Hepatocyte (in vitro differentiated cells): ENCODE measurements around the gene CD44. TPM values are rescaled to one million over a fixed set of nuclear protein-coding genes. Genes with fewer than 3 reads are reported as not detected.

ENCODE experiments used
- DNase-seq: peaks from one replicate; pipeline ENCODE4 v3.0.0-alpha.2; 2016; ENCODE audit warnings: low spot score
- H2AFZ ChIP-seq: fragments of 200-600 bp; sonication (generic); 2 replicates; pipeline ENCODE4 v1.6.0; 2016; ENCODE audit warnings: antibody characterized with exemption, mild to moderate bottlenecking
- H3K27ac ChIP-seq: fragments of 200-600 bp; sonication (generic); 2 replicates; pipeline ENCODE4 v1.5.1; 2016; ENCODE audit warnings: mild to moderate bottlenecking
- H3K27me3 ChIP-seq: fragments of 200-600 bp; sonication (generic); 2 replicates; pipeline ENCODE4 v1.6.1; 2016
- H3K36me3 ChIP-seq: fragments of 200-600 bp; sonication (generic); replicated peaks from 2 replicates; pipeline ENCODE4 v1.5.1; 2016; ENCODE audit warnings: low read depth; ENCODE audit not compliant: insufficient read depth
- H3K4me1 ChIP-seq: fragments of 200-600 bp; sonication (generic); 2 replicates; pipeline ENCODE4 v1.5.1; 2016; ENCODE audit warnings: mild to moderate bottlenecking, moderate library complexity; ENCODE audit not compliant: insufficient read depth
- H3K4me2 ChIP-seq: fragments of 200-600 bp; sonication (generic); 2 replicates; pipeline ENCODE4 v1.6.0; 2016
- H3K4me3 ChIP-seq: fragments of 200-600 bp; sonication (generic); 2 replicates; pipeline ENCODE4 v1.5.1; 2016; ENCODE audit warnings: mild to moderate bottlenecking
- H3K79me2 ChIP-seq: fragments of 200-600 bp; sonication (generic); 2 replicates; pipeline ENCODE4 v1.6.0; 2017; ENCODE audit warnings: mild to moderate bottlenecking
- H3K9me2 ChIP-seq: fragments of 200-600 bp; sonication (generic); replicated peaks from 2 replicates; pipeline ENCODE4 v1.6.0; 2017; ENCODE audit warnings: mild to moderate bottlenecking; ENCODE audit not compliant: insufficient read depth
- H3K9me3 ChIP-seq: fragments of 200-600 bp; sonication (generic); 2 replicates; pipeline ENCODE4 v1.5.1; 2016; ENCODE audit warnings: low read depth, mild to moderate bottlenecking
- H4K20me1 ChIP-seq: fragments of 200-600 bp; sonication (generic); 2 replicates; pipeline ENCODE4 v1.6.0; 2016; ENCODE audit warnings: mild to moderate bottlenecking; ENCODE audit not compliant: insufficient read depth, poor library complexity, severe bottlenecking
- EZH2 ChIP-seq: fragments of 200-600 bp; sonication (generic); IDR thresholded peaks from 2 replicates; pipeline ENCODE4 v1.6.1; 2016; ENCODE audit warnings: antibody characterized with exemption, mild to moderate bottlenecking, borderline replicate concordance
- EZH2phosphoT487 ChIP-seq: fragments of 200-600 bp; sonication (generic); IDR thresholded peaks from one replicate; pipeline ENCODE4 v1.6.1; 2018; ENCODE audit warnings: antibody characterized with exemption, mild to moderate bottlenecking, low read depth, moderate library complexity; ENCODE audit not compliant: unreplicated experiment, severe bottlenecking
- WGBS: methylation state at CpG from one replicate; pipeline ENCODE4 v1.1.6; 2016; ENCODE audit warnings: low lambda C conversion rate; ENCODE audit errors: missing lambda C conversion rate; 5-methylcytosine and 5-hydroxymethylcytosine counted together
- polyA plus RNA-seq: library from polyadenylated mRNA; unstranded; fragments of >200 nt; fragmentation: Nextera tagmentation; extraction: Ambion mirVana; gene quantifications from 2 replicates; pipeline ENCODE4 v1.2.1, GENCODE V29; 2016
- total RNA-seq: library from RNA; depleted of rRNA; stranded (reverse); fragments of >200 nt; gene quantifications from 2 replicates; pipeline ENCODE4 v1.2.3, GENCODE V29; 2014
- TF ChIP-seq, protein P1 (sequence below): fragments of 200-600 bp; sonication (generic); IDR thresholded peaks from 2 replicates; pipeline ENCODE4 v1.5.1; 2016; ENCODE audit warnings: antibody characterized with exemption, mild to moderate bottlenecking; ENCODE audit not compliant: poor library complexity

Gene CD44
- total and polyA plus RNA-seq, 2 experiments from 2014 or later: 17.5 to 29.5 TPM

DNA sequence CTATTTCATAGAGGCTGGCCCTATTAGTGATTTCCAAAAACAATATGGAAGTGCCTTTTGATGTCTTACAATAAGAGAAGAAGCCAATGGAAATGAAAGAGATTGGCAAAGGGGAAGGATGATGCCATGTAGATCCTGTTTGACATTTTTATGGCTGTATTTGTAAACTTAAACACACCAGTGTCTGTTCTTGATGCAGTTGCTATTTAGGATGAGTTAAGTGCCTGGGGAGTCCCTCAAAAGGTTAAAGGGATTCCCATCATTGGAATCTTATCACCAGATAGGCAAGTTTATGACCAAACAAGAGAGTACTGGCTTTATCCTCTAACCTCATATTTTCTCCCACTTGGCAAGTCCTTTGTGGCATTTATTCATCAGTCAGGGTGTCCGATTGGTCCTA lies 91.4 kb downstream of the CD44 start:
- no peak overlapping the region for H2AFZ ChIP-seq
- H3K9me3 ChIP-seq: no peaks in the 10 kb centered on the region
- DNase-seq: no peak
- no peaks in the 10 kb centered on the region for H4K20me1 ChIP-seq
- H3K9me2 ChIP-seq: no peaks in the 10 kb centered on the region
- H3K36me3 ChIP-seq: no peaks in the 10 kb centered on the region
- WGBS: 84% methylated on average over 1 of the region's 1 CpG
- no peak overlapping the region for H3K4me3 ChIP-seq
- no peak for TF ChIP-seq EZH2phosphoT487
- TF ChIP-seq, protein P1, sequence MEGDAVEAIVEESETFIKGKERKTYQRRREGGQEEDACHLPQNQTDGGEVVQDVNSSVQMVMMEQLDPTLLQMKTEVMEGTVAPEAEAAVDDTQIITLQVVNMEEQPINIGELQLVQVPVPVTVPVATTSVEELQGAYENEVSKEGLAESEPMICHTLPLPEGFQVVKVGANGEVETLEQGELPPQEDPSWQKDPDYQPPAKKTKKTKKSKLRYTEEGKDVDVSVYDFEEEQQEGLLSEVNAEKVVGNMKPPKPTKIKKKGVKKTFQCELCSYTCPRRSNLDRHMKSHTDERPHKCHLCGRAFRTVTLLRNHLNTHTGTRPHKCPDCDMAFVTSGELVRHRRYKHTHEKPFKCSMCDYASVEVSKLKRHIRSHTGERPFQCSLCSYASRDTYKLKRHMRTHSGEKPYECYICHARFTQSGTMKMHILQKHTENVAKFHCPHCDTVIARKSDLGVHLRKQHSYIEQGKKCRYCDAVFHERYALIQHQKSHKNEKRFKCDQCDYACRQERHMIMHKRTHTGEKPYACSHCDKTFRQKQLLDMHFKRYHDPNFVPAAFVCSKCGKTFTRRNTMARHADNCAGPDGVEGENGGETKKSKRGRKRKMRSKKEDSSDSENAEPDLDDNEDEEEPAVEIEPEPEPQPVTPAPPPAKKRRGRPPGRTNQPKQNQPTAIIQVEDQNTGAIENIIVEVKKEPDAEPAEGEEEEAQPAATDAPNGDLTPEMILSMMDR: no peak
- TF ChIP-seq EZH2: no peak
- H3K27ac ChIP-seq: no peak overlapping the region
- no peaks in the 10 kb centered on the region for H3K4me1 ChIP-seq
- H3K4me2 ChIP-seq: no peak overlapping the region
- H3K79me2 ChIP-seq: no peaks in the 10 kb centered on the region
- H3K27me3 ChIP-seq: no peaks in the 10 kb centered on the region

DNA sequence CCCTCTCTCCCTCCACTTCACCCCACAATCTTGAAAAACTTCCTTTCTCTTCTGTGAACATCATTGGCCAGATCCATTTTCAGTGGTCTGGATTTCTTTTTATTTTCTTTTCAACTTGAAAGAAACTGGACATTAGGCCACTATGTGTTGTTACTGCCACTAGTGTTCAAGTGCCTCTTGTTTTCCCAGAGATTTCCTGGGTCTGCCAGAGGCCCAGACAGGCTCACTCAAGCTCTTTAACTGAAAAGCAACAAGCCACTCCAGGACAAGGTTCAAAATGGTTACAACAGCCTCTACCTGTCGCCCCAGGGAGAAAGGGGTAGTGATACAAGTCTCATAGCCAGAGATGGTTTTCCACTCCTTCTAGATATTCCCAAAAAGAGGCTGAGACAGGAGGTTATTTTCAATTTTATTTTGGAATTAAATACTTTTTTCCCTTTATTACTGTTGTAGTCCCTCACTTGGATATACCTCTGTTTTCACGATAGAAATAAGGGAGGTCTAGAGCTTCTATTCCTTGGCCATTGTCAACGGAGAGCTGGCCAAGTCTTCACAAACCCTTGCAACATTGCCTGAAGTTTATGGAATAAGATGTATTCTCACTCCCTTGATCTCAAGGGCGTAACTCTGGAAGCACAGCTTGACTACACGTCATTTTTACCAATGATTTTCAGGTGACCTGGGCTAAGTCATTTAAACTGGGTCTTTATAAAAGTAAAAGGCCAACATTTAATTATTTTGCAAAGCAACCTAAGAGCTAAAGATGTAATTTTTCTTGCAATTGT lies 92.3 kb downstream of the CD44 start:
- Histone ChIP-seq H3K27ac (no peak overlapping the region), H3K4me3 (no peak overlapping the region), H3K79me2 (no peaks in the 10 kb centered on the region), H3K4me1 (no peaks in the 10 kb centered on the region), H3K9me3 (no peaks in the 10 kb centered on the region), H3K27me3 (no peaks in the 10 kb centered on the region), H4K20me1 (no peaks in the 10 kb centered on the region), H3K4me2 (no peak overlapping the region), H2AFZ (no peak overlapping the region), H3K36me3 (no peaks in the 10 kb centered on the region), H3K9me2 (no peaks in the 10 kb centered on the region)
- TF ChIP-seq, protein P1: no peak
- TF ChIP-seq EZH2phosphoT487 (no peak), EZH2 (no peak)
- no peak for DNase-seq
- 92% methylated on average over 5 of the region's 5 CpGs for WGBS

DNA sequence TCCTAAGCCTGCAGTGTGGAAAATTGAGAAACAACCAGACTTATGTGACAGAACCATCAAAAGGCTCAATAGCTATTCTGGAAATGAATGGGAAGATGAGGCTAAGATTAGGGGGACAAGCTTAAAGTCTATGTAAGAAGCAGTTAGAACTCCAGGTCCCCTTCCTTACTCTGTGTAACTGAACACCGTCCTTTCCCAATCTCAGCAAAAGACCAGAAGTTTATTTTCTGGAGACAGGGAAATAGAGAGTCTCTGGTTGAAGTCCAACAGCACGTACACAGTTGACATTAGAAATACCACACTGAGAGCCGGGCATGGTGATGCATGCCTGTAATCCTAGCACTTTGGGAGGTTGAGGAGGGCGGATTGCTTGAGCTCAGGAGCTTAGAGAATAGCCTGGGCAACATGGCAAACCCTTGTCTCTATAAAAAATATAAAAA lies 93.9 kb downstream of the CD44 start:
- no peak for DNase-seq
- no peaks in the 10 kb centered on the region for H3K36me3 ChIP-seq
- H3K9me2 ChIP-seq: no peaks in the 10 kb centered on the region
- H3K4me1 ChIP-seq: no peaks in the 10 kb centered on the region
- H2AFZ ChIP-seq: no peak overlapping the region
- H3K27me3 ChIP-seq: no peaks in the 10 kb centered on the region
- no peaks in the 10 kb centered on the region for H4K20me1 ChIP-seq
- no peak overlapping the region for H3K4me2 ChIP-seq
- 51% methylated on average over 4 of the region's 4 CpGs for WGBS
- H3K9me3 ChIP-seq: no peaks in the 10 kb centered on the region
- no peaks in the 10 kb centered on the region for H3K79me2 ChIP-seq
- TF ChIP-seq EZH2phosphoT487: no peak
- TF ChIP-seq, protein P1: no peak
- TF ChIP-seq EZH2: no peak
- H3K4me3 ChIP-seq: no peak overlapping the region
- no peak overlapping the region for H3K27ac ChIP-seq
